ENCODE measurements around the gene CARD6. TPM values are rescaled to one million over a fixed set of nuclear protein-coding genes. Genes with fewer than 3 reads are reported as not detected.

Gene CARD6
- total and polyA plus RNA-seq, 2 of the 8 experiments (the other 6 are each of a cell fraction or from before 2014, with no cell fraction given): 0.41 to 0.50 TPM

- DNase-seq (ENCODE audit: low read depth in 1 of 2, low spot score in 2 of 2) (peak; percentile 58 to 95), FAIRE-seq (no peak)
- H3K9me3 ChIP-seq (ENCODE audit: insufficient read depth in 2 of 2, low read depth in 1 of 2, low read length in 1 of 2): no peaks in the 10 kb centered on the region; a peak in 1 of 4 replicates
- H3K4ac ChIP-seq (replicated peaks; ENCODE audit: insufficient read length, low read depth, low read length): peak within 1 kb of the TSS; percentile 91
- CTCF ChIA-PET (ENCODE audit: partially characterized antibody): interaction anchor here (0.5 to 1.7 kb wide), 8 partner anchors 10 to 22 kb away, joined by 3 to 7 read pairs (median 3); no protein-coding TSS in a partner anchor
- H3K36me3 ChIP-seq (ENCODE audit: control insufficient read depth in 2 of 4, insufficient read depth in 4 of 4, low read length in 3 of 4): no peaks in the 10 kb centered on the region; a peak in 1 of 8 replicates
- peak within 1 kb of the TSS; percentile 38 for H2BK120ac ChIP-seq (replicated peaks; ENCODE audit: low read depth, low read length)
- peaks cover 0 to 3% of the 10 kb centered on the region in 2 experiments for H4K20me1 ChIP-seq (replicated peaks in 1 of 2; ENCODE audit: control insufficient read depth in 1 of 2, insufficient read depth in 2 of 2, low read length in 2 of 2)
- peak within 1 kb of the TSS; percentile 96 for H3K56ac ChIP-seq (replicated peaks; ENCODE audit: insufficient read length, low read depth, low read length)
- peak within 1 kb of the TSS; percentile 93 for H2BK5ac ChIP-seq (ENCODE audit: low read depth, low read length)
- 1% methylated on average over 30 of the region's 70 CpGs; no CpG with 5 or more reads in 1 of the 2 experiments for WGBS, 2 experiments (ENCODE audit: extremely low coverage in 1 of 2, insufficient coverage in 1 of 2, insufficient read length in 1 of 2, insufficient replicate concordance in 2 of 2, low coverage in 1 of 2, low lambda C conversion rate in 2 of 2, missing lambda C conversion rate in 1 of 2)
- H2AFZ ChIP-seq (ENCODE audit: low read length): peak within 1 kb of the TSS; percentile 92
- H3K79me1 ChIP-seq (ENCODE audit: low read depth, low read length): no peaks in the 10 kb centered on the region; the same call in 1 of the 2 replicates
- H3K23me2 ChIP-seq (ENCODE audit: low read depth, low read length): no peaks in the 10 kb centered on the region; the same call in 1 of the 2 replicates
- H3K14ac ChIP-seq (ENCODE audit: insufficient read length): no peak within 1 kb of the TSS
- H4K5ac ChIP-seq (ENCODE audit: insufficient read length, low read depth, low read length): peak within 1 kb of the TSS; percentile 97
- H3K4me1 ChIP-seq (replicated peaks in 1 of 4; ENCODE audit: control insufficient read depth in 3 of 4, insufficient read depth in 4 of 4, low read length in 3 of 4): peaks cover 0 to 5% (median 0%) of the 10 kb centered on the region in 4 experiments; a peak in 2 of 7 replicates
- H3K27me3 ChIP-seq (replicated peaks in 1 of 4; ENCODE audit: control insufficient read depth in 3 of 4, extremely low read depth in 1 of 4, insufficient read depth in 3 of 4, low read length in 3 of 4): no peaks in the 10 kb centered on the region
- POLR2A ChIA-PET (ENCODE audit: partially characterized antibody): interaction anchor here (0.6 to 1.5 kb wide), 12 partner anchors 8 to 73 kb away, joined by 3 to 5 read pairs (median 3); no protein-coding TSS in a partner anchor
- H4K8ac ChIP-seq (ENCODE audit: extremely low read depth, insufficient read depth, low read length): peak within 1 kb of the TSS; percentile 96
- peak within 1 kb of the TSS; percentile 95 for H3K27ac ChIP-seq (ENCODE audit: low read depth, low read length)
- H3K4me2 ChIP-seq (ENCODE audit: insufficient read depth in 1 of 2, low read depth in 2 of 2, low read length in 2 of 2): peak within 1 kb of the TSS; percentile 51 to 81
- H3K79me2 ChIP-seq (ENCODE audit: control insufficient read depth in 1 of 2, insufficient read depth in 2 of 2, low read length in 2 of 2): peaks cover 25 to 44% of the 10 kb centered on the region in 2 experiments
- H3K4me3 ChIP-seq (ENCODE audit: extremely low read depth in 1 of 4, insufficient read depth in 2 of 4, low read depth in 3 of 4, low read length in 4 of 4): peak within 1 kb of the TSS; percentile 68 to 98 (median 92)
- H4K91ac ChIP-seq (replicated peaks; ENCODE audit: insufficient read length, low read length): peak within 1 kb of the TSS; percentile 97
- H2AK5ac ChIP-seq (ENCODE audit: low read depth, low read length): no peak within 1 kb of the TSS
- H3K18ac ChIP-seq (ENCODE audit: extremely low read depth, low read length): peak within 1 kb of the TSS; percentile 95; the same call in 1 of the 2 replicates
- H3K23ac ChIP-seq (ENCODE audit: insufficient read length): no peak within 1 kb of the TSS
- H2BK15ac ChIP-seq (ENCODE audit: low read length): no peak within 1 kb of the TSS
- peak within 1 kb of the TSS; percentile 97; the same call in 1 of the 2 replicates for H2BK12ac ChIP-seq (ENCODE audit: low read depth, low read length)
- H3K9ac ChIP-seq (replicated peaks in 1 of 4; ENCODE audit: extremely low read depth in 1 of 4, low read depth in 3 of 4, low read length in 3 of 4): peak within 1 kb of the TSS; percentile 87 to 98 (median 96)
- no peak within 1 kb of the TSS for H2BK20ac ChIP-seq (ENCODE audit: low read length)
- TF ChIP-seq SRF (IDR thresholded peaks at IDR 0.05; ENCODE audit: low read depth, low read length) (peak; percentile 43; the same call in 1 of the 2 replicates), TEAD4 (IDR thresholded peaks at IDR 0.05; ENCODE audit: low read depth, low read length) (no peak), TBP (IDR thresholded peaks at IDR 0.05; ENCODE audit: low read depth, low read length) (peak; percentile 75), TAF7 (optimal IDR thresholded peaks at IDR 0.05; ENCODE audit: borderline replicate concordance, low read depth, low read length) (peak; percentile 75), ASH2L (IDR thresholded peaks at IDR 0.05; ENCODE audit: low read length) (peak; percentile 79), POLR2AphosphoS5 (IDR thresholded peaks at IDR 0.05; ENCODE audit: low read depth, low read length) (peak; percentile 86), SP1 (IDR thresholded peaks at IDR 0.05; ENCODE audit: low read depth, low read length) (peak; percentile 33; the same call in 1 of the 2 replicates), RAD21 (IDR thresholded peaks at IDR 0.05 in 1 of 2, conservative IDR thresholded peaks at IDR 0.05 in 1 of 2; ENCODE audit: low read depth in 2 of 2, low read length in 2 of 2) (peak; percentile 25 to 43; a peak in 3 of 4 replicates)
Observed at GRCh38 chr5:40798012-40798800, 43.0 kb upstream of the CARD6 start, which contains the start of gene PRKAA1. TSS of gene PRKAA1 (minus strand) at chr5:40798374. CDS start at chr5:40798189, 185 bp downstream.

Data from H1 (cell line).